Midbrain (tissue), 1 donor: Measurements from ENCODE around the gene ZNF76.
A peak's percentile ranks its signal among the peaks of the same experiment; 100 is the strongest.

Experiments used
- DNase-seq: peaks from one replicate; lab custom pipeline; 2025; lab: John Stamatoyannopoulos, UW

ZNF76 gene

GRCh38 chr6:35259194-35259947, at the start of gene ZNF76:
Gene ZNF76, plus strand, starts transcription at chr6:35259735. Its CDS starts 21,417 bp downstream, at chr6:35281152.
- DNase-seq = peak; percentile 99

GRCh38 chr6:35213298-35213791, 46.2 kb upstream of the ZNF76 start:
- no peak for DNase-seq

- DNase-seq = no peak
These were observed 45.4 kb upstream of the ZNF76 start, which contains the start of gene SCUBE3 for GRCh38 chr6:35213824-35214756. Gene SCUBE3, plus strand, starts transcription at chr6:35213956. Its CDS starts 463 bp downstream, at chr6:35214419.

GRCh38 chr6:35214869-35215664, 44.5 kb upstream of the ZNF76 start:
- no peak for DNase-seq

- DNase-seq = no peak
These were observed 43.7 kb upstream of the ZNF76 start for GRCh38 chr6:35215665-35216411.

- DNase-seq = no peak
These were observed 43.2 kb upstream of the ZNF76 start for GRCh38 chr6:35216412-35216732.

GRCh38 chr6:35216851-35217811, 42.4 kb upstream of the ZNF76 start:
- DNase-seq = no peak

- DNase-seq = no peak
These were observed 41.5 kb upstream of the ZNF76 start for GRCh38 chr6:35218021-35218420.

- DNase-seq = no peak
These were observed 41.1 kb upstream of the ZNF76 start for GRCh38 chr6:35218456-35218855.

- DNase-seq = no peak
These were observed 39.7 kb upstream of the ZNF76 start for GRCh38 chr6:35219683-35220326.

- no peak for DNase-seq
These were observed 38.8 kb upstream of the ZNF76 start for GRCh38 chr6:35220711-35221110.

GRCh38 chr6:35223396-35223795, 36.1 kb upstream of the ZNF76 start:
- DNase-seq = no peak

- no peak for DNase-seq
These were observed 34.8 kb upstream of the ZNF76 start for GRCh38 chr6:35224720-35225119.

- DNase-seq = no peak
These were observed 31.1 kb upstream of the ZNF76 start for GRCh38 chr6:35228481-35228880.

GRCh38 chr6:35229304-35229703, 30.2 kb upstream of the ZNF76 start:
- no peak for DNase-seq

GRCh38 chr6:35230498-35230897, 29.0 kb upstream of the ZNF76 start:
- DNase-seq = no peak

GRCh38 chr6:35230950-35231349, 28.6 kb upstream of the ZNF76 start:
- peak; percentile 43 for DNase-seq

- no peak for DNase-seq
These were observed 28.0 kb upstream of the ZNF76 start for GRCh38 chr6:35231563-35231962.

GRCh38 chr6:35234901-35235300, 24.6 kb upstream of the ZNF76 start:
- no peak for DNase-seq

- DNase-seq = no peak
These were observed 23.3 kb upstream of the ZNF76 start for GRCh38 chr6:35236223-35236622.
